Measurements from ENCODE around the gene CXorf65.

Gene CXorf65

DNA sequence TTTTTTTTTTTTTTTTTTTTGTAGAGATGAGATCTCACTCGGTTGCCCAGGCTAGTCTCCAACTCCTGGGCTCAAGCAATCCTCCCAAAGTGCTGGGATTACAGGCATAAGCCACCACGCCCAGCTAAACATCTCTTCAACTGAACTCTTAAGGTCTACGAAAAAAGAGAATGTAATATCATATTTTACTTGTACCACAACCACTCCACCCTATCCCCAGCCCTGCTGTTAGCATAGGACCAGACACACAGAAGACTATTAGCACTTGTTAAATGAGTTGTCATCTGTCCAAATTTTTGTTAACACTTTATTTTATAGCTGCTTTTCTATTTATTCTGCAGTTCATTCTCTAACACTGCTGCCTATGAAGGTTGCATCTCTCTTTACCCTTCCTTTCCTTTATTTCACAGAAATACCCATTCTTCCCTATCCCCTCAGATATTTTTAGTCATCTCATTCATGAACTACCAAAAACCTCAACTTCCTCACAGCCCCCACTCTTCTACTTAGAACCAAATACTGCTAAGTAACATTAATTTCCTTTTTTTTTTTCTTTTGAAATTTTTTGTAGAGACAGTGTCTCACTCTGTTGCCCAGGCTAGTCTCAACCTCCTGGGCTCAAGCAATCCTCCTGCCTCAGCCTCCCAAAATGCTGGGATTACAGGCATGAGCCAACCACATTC is 48.6 kb downstream of the CXorf65 start:
- DNase-seq = no peak

GRCh38 chrX:71056867-71057266 is 49.7 kb downstream of the CXorf65 start:
- DNase-seq = no peak

All from DMS 273 treated with DMSO at 0.1 percent for 48 hours (cell line).